SIG-M5 treated with dmso at 0.1 percent for 504 hours (cell line): ENCODE measurements around the gene ZFYVE28.

Source experiments
- DNase-seq: peaks from one replicate; lab custom pipeline; 2025; ENCODE audit not compliant: unreplicated experiment; lab: John Stamatoyannopoulos, UW

ZFYVE28 gene

GRCh38 chr4:2291705-2292645 is 126.5 kb downstream of the ZFYVE28 start:
- no peak for DNase-seq

GRCh38 chr4:2290974-2291704 is 127.3 kb downstream of the ZFYVE28 start:
- no peak for DNase-seq

DNA sequence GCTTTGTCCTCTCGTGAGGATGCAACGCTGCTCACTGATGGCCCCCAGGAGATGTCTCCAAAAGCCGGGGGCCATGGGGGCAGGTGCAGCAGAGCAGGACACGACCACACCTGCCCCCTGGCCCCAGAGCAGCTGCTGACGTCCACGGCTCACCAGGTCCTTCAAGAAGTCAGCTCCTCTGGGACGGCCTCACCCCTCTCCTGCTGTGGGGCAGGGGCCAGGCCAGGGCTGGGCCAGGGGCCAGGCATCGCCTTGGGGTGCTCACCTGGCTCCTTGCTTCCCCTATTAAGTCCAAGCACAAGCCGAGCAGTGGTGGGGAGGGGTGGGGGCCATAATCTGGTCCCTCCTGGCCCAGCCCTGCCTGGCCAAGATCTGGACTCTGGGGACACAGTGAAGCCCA is 128.0 kb downstream of the ZFYVE28 start:
- no peak for DNase-seq

DNA sequence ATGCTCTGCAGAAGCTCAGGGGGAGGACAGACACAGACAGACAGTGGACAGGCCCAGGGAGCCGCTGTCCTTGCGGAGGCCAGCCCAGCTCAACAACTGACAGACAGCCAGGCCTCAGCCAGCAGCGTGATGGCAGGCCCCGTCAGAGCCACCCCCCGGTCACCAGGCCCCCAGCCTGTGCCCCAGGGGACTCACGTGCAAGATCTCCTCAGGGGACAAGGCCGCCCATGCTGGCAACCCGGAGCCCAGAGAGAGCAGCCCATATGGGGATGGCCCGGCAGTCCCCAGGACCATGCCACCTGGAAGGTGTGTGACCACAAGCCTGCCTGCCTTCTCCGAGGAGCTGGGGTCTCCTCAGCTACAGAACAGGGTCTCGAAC is 128.5 kb downstream of the ZFYVE28 start:
- no peak for DNase-seq

- no peak for DNase-seq
These were observed 129.0 kb downstream of the ZFYVE28 start for GRCh38 chr4:2289311-2289954.

- DNase-seq: no peak
These were observed 130.3 kb downstream of the ZFYVE28 start for GRCh38 chr4:2288051-2288541.

DNA sequence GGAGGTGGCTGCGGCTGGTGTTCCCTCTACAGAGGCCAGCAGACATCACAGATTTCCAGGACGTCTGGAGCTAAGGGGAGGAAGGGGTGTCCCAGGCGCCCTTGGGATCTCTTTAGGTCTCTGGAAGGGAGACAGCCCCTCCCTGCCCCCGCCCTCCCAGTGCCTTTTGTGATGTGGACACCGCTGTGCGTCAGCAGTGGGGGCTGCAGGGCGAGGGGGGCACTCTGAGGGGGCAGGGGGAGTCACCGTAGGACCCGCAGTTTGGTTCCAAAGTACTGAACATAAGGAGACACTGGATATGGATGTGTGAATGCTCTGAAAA is 130.9 kb downstream of the ZFYVE28 start:
- DNase-seq: no peak

GRCh38 chr4:2286904-2287593 is 131.4 kb downstream of the ZFYVE28 start:
- no peak for DNase-seq

- no peak for DNase-seq
These were observed 132.6 kb downstream of the ZFYVE28 start for GRCh38 chr4:2285613-2286381.

- no peak for DNase-seq
These were observed 133.4 kb downstream of the ZFYVE28 start for GRCh38 chr4:2284934-2285612.

GRCh38 chr4:2284161-2284933 is 134.1 kb downstream of the ZFYVE28 start:
- DNase-seq: no peak

GRCh38 chr4:2283199-2283711 is 135.2 kb downstream of the ZFYVE28 start:
- DNase-seq: no peak

DNA sequence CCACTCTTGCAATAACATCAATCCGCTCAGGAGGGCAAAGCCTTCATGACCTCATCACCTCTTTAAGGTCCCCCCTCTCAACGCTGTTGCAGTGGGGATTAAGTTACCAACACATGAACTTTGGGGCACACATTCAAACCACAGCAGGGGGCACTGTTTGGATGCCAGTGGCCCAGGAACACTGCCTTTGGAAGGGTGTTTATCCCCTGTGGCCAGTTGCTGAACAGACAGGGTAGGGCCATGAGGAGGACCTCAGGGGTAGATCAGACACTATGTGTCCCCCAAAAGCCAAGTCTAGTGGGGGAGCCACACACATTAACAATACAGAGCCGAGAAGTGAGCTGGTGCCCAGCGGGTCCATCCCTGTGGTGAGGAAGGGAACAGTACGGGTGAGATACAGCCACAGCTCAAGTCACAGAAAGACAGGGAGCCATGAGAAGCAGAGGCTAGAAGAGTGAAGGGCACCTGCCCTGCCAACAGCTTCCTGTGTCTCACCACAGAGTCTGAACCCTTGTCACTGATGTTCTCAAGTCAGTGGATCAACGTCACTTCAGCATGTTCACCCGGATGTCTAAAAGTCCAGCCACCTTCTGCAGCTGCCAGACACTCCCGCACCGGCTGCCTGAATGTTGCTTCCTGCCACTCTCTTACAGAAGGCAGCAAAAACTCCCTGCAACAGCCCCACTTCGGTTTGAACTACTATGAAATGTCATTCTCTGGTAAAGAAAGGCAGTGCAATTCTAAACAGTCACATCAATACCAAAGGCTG is 136.7 kb downstream of the ZFYVE28 start:
- no peak for DNase-seq

GRCh38 chr4:2280531-2281300 is 137.7 kb downstream of the ZFYVE28 start:
- DNase-seq: no peak

GRCh38 chr4:2277956-2278355 is 140.5 kb downstream of the ZFYVE28 start:
- no peak for DNase-seq

DNA sequence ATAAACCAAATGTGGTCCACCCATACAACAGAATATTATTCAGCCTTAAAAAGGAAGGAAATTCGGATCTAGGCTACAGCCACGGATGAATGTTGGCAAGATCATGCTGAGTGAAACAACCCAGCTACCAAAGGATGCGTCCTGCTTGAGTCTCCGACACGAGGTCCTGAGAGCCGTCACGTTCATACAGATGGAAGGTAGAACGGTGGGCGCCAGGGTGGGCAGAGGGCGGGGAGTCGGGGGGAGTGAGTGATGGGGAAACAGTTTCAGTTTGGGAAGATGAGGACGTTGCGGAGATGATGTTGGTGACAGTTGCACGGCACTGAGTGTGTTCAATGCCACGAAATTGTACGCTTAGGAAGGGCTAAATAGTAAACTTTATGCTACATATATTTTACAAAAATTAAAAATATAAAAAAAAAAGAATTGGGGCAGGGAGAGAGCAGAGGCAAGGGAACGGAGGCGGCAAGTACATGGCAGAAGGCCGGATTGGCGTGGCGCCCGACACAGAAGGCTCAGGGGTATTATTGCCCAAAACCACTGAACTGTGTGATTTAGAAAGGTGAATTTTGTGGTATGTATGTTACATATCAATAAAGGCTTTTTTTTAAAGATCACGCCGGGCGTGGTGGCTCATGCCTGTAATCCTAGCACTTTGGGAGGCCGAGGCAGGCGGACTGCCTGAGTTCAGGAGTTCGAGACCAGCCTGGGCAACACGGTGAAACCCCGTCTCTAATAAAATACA is 141.7 kb downstream of the ZFYVE28 start:
- no peak for DNase-seq
